ENCODE results near the gene DAGLA.

GRCh38 chr11:61747967-61748285, 67.7 kb downstream of the DAGLA start:
- no peak for TF ChIP-seq CTCF (IDR thresholded peaks at IDR 0.05)
- TF ChIP-seq POLR2A (IDR thresholded peaks at IDR 0.05): no peak
